HL-60/S4 (cell line): ENCODE measurements around the gene EIF3L.

Source experiments
- in situ Hi-C: fragments of 300-500 bp; cut with MboI; formaldehyde crosslinking; loops from 2 replicates; pipeline ENCODE4 v1.14.3; 2022; ENCODE audit warnings: low sequenced_read_pairs

The EIF3L gene

DNA sequence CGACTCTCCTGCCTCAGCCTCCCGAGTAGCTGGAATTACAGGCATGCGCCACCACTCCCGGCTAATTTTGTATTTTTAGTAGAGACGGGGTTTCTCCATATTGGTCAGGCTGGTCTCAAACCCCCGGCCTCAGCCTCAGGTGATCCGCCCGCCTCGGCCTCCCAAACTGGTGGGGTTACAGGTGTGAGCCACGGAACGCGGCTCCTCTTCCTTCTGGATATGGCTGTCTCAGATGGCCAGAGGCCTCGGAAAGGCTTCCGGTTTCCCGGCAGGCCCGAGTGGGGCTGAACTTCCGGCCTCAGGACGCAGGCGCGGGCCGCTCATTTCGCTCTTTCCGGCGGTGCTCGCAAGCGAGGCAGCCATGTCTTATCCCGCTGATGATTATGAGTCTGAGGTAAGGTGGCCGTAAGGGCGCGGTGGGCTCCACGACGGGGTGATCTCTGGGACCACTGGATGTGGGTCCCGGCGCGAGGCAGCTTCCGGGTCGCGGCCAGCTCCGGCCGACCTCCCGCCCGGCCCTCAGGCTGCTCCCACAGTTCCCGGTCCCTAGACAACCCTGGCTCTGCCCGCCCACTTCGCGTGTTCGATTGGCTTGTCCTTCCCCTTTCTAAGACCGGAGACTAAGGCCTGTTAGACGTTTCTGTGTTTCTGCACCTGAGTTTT is at the start of gene EIF3L:
Gene EIF3L, plus strand, starts transcription at position 331 of the 663 bp plus-strand sequence. Its CDS starts 31 bp downstream, at position 362.
- in situ Hi-C loops, result no loop called here

DNA sequence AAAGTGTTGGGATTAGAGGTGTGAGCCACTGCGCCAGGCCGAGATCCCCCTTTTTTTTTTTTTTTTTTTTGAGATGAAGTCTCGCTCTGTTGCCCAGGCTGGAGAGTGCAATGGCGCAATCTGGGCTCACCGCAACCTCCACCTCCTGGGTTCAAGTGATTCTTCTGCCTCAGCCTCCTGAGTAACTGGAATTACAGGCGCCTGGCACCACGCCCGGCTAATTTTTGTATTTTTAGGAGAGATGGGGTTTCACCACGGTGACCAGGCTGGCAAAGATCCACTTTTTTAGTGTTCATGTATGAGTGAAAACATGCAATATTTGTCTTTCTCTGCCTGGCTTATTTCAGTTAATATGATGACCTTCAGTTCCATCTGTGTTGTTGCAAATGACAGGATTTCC is 49.2 kb upstream of the EIF3L start:
- in situ Hi-C loops, result loop anchor here (10.0 kb wide), 1 partner anchor 175 kb away; no protein-coding TSS in a partner anchor

DNA sequence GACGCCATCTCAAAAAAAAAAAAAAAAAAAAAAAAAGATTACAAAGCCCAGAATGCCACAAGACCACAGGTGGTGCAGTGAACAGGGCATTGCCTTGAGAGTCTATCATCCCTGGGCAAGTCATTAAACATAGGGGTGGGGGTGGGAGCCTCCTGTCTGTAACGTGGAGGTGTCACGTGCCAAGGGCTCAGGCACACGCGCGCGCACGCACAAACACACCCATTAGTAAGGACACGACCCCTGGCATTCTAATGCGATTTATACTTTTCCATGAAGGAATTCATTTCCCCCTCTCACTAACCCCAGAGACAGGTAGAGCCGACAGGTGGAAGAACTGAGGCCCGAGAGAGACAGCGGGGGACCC is 47.3 kb upstream of the EIF3L start:
- in situ Hi-C loops, result no loop called here

DNA sequence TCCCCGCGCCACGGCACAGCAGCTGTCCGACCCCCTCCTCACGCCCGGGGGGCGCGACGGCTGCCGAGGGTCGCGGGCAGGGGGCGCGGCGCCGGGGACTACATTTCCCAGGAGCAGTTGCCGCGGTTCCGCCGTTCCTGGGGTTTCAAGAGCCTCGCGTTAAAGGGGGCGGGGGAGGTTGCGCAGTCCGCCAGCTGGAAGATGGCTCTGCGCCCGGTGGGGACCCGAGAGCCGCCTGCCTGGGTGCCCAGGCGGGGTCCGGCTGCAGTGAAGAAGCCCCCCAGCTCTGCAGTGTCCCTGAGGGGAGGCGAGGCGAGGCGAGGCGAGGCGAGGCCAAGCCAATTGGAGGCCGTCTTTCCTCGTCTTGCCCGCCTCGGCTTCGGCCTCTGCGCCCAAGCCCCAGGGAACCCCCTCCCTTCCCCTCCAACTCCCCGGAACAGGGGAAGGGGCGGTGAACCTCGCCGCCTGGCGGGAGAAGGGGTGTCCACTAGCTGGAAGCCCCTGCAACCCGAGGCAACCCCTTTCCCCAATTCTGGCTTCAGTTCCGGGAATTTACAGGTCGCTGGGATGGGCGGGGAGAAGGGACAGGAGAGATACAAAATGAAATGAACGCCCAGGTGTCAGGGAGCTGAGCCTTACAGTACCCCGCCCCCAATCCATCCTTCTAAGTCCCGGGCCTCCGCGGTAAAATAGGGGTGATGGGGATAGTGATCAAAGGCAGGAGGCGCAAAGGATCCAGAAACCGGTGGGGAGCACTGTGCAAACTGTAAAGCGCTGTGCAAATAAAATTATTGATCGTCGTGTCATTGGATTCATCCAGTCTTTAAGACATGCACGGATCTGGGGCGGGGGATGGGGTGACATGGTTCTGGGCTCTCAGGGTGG is 46.7 kb upstream of the EIF3L start:
- in situ Hi-C loops, result no loop called here

DNA sequence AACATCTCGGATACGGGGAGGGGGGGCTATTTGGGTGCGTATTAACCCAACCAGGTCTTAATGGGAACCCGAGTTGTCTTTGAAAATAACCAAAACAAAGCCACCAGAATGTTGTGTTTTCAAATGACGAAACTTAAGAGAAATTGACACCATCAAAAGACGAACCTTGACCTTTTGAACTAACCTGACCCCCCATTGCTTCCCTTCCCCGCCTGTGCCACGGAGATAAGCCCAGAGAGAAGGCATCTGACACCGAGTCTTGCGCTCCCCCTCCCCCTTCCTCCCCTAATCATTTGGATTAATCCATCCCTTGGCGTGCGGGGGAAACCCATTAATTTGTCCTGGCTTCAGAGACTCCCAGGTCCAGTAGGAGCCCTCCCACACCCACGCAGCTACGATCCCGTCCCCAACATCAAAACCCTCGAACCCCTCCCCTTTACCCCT is 46.0 kb upstream of the EIF3L start:
- in situ Hi-C loops, result no loop called here

DNA sequence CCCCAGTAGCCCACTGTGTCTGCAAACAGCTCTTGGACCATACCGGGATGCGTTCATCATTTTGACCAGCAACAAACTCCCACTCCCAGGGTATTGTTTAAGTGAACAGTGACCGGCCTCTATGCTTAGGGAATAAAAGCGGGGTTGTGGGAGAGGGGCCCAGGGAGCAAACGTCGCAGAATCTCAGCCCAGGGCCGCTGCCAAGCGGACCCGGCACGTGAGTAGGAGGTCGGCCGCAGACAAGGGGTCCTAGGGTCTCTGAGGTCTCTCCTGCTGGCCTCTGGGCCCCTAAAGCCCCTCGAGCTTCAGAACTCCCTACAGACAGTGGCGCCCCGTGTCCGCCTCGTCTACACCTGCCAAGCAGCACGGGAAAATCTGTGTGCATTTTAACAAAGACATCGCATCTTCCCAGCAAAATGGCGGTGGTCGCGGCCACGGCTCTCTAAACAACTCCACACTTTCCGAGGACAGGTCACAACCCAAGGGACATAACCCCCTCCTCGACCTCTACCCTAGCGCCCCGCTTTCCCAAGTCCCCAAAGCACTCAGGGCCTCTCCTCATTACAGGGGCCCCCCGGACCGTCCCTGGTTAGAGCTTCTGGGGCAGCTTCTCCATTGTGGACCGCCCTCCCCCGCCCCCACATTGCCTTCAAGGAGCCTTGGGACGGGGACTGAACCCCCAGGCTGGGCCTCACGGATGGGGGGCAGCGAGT is 45.4 kb upstream of the EIF3L start:
- in situ Hi-C loops, result no loop called here

DNA sequence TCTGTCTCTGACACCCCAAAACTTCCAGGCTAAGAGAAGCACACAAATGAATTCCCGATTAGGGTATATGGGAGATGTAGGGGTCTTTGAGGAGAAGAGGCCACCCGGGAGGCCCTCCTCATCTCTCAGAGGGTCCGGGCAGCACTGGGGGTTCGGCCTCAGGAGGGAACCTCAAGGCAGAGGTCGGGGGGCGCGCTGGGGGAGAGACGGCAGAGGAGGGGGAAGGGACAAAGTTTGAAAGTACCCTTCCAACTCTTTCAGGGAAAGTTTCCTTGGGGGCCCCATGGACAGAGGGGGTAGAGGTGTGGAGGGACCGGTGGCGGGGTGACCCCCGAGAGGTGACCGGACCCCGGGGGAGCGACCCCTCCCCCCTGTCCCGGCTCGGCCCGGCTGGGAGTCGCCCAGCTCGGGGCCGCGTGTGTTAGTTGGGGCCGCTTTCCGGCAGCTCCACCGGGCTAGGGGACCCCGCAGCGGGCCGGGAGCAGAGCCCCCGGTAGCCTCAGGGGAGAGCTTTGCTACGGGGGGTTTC is 44.8 kb upstream of the EIF3L start:
- in situ Hi-C loops, result no loop called here

DNA sequence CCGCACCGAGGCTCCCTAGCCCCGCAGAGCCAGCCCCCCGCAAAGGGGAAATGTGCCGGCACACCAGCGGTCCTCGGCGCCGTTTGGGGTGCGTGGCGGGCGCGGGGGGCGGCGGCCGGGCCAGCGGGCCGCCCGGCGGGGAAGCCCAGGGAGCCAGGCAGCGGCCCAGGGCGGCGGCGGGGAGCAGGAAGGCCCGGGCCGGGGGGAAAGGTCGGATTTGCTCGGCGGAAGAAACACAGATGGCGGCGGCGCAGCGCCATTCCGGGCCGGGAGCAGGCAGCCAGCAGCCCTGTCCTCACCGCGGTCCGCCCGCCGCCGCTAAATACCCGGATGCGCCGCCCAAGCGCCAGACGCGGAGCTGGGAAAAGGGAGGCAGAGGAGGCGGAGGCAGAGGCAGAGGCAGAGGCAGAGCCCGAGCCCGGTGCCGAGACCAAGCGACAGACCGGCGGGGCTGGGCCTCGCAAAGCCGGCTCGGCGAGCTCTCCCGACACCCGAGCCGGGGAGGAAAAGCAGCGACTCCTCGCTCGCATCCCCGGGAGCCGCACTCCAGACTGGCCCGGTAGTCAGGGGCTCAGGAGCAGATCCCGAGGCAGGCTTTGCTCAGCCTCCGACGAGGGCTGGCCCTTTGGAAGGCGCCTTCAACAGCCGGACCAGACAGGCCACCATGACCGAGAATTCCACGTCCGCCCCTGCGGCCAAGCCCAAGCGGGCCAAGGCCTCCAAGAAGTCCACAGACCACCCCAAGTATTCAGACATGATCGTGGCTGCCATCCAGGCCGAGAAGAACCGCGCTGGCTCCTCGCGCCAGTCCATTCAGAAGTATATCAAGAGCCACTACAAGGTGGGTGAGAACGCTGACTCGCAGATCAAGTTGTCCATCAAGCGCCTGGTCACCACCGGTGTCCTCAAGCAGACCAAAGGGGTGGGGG is 44.1 kb upstream of the EIF3L start:
- in situ Hi-C loops, result no loop called here

DNA sequence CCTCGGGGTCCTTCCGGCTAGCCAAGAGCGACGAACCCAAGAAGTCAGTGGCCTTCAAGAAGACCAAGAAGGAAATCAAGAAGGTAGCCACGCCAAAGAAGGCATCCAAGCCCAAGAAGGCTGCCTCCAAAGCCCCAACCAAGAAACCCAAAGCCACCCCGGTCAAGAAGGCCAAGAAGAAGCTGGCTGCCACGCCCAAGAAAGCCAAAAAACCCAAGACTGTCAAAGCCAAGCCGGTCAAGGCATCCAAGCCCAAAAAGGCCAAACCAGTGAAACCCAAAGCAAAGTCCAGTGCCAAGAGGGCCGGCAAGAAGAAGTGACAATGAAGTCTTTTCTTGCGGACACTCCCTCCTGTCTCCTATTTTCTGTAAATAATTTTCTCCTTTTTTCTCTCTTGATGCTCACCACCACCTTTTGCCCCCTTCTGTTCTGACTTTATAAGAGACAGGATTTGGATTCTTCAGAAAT is 43.4 kb upstream of the EIF3L start:
- in situ Hi-C loops, result no loop called here

DNA sequence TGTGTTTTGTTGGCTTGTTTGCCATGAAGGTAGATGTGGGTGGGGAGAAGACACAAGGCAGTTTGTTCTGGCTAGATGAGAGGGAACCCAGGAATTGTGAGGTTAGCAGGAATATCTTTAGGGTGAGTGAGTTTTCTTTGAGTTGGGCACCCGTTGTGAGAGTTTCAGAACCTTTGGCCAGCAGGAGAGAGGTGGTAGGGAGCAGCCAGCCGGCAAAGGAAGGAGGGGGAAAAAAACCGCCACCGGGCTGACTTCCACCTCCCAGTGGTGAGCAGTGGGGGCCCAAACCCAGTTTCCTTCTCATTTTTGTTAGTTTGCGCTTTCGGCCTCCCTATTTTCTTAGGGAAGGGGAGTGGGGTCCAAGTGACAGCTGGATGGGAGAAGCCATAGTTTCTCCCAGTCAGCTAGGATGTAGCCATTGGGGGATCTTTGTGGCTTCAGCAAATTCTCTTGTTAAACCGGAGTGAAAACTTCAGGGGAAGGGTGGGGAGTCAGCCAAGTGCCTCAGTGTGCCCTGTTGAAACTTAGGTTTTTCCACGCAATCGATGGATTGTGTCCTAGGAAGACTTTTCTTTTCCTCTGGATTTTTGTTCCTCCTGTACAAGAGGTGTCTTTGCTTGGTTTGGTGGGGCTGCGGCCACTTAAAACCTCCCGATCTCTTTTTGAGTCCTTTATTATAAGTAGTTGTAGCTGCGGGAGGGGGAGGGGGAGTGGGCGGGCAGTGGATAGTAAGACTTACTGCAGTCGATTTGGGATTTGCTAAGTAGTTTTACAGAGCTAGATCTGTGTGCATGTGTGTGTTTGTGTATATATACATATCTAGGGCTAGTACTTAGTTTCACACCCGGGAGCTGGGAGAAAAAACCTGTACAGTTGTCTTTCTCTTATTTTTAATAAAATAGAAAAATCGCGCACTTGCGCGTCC is 42.5 kb upstream of the EIF3L start:
- in situ Hi-C loops, result no loop called here

DNA sequence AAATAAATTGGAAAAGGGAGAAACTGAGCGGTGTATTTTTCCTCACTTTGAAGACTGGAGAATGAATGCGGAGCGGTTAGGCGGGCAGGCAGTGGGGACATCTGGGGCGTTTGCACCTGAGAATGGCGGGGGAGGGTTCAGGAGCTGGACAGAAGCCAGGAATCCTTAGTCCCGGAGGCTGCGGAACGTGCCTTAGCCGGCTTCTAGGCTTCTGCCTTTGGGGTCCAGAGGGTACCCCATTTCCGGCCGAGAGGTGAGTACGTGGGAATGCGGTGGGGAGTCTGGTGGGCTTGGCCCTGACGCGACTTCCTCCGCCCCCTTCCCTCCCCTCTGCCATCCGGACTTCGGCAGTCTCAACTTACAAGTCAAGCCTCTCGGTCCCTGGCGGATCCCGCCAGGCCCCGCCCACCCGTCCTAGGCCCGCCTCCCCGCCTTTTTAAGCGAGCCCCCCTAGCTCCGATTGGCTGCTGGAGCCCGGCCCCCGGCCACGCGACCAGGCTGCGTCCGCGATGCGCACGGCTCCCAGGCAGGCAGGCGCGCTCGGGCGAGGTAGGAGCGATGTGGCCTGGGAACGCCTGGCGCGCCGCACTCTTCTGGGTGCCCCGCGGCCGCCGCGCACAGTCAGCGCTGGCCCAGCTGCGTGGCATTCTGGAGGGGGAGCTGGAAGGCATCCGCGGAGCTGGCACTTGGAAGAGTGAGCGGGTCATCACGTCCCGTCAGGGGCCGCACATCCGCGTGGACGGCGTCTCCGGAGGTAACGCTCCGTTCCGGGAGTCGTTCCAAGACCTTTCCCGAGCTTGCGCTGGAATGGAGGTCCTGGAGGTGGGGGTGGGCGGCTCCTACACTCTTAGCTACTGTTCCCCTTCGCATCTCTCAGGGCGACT is 41.6 kb upstream of the EIF3L start, which contains the start of gene GCAT:
Gene GCAT, plus strand, starts transcription at position 525 of the 884 bp plus-strand sequence. Its CDS starts 34 bp downstream, at position 559.
- in situ Hi-C loops, result no loop called here

DNA sequence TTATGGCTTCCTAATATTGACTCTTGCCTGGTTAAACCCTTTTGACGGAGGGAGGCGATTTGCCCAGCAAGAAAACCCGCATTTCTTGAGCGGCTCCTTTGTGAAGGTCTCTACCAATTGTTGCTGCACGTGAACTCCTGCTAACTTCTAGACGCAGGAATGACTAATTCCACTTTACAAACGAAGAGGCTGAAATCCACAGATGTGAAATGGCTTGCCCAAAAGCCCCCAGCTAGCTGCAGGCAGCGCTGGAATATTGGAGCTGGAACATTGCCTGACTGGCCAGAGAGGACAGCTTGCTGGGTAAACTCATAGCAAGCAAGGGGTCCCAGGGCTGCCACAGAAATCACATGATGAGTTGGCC is 40.9 kb upstream of the EIF3L start:
- in situ Hi-C loops, result no loop called here

DNA sequence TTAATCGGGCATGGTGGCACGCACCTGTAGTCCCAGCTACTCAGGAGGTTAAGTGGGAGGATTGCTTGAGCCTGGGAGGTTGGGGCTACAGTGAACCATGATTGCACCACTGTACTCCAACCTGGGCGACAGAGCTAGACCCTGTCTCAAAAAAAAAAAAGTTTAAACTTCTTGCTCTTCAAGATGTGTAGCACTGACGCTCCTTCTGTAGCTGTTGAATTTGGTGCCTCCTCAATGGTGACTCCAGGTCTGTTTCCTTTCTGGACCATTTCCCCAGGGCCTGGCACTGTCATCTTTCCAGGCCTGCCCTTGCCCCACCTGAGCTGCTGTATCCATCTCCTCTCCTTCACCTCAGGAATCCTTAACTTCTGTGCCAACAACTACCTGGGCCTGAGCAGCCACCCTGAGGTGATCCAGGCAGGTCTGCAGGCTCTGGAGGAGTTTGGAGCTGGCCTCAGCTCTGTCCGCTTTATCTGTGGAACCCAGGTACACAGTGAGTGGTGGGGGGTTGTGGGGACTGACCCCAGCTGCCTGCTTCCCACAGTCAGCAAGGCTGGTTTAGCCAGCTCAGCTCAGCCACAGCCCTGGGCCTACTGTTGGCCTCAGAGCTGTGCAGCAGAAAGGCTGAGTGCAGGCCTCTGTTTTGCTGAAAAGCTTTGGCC is 39.4 kb upstream of the EIF3L start:
- in situ Hi-C loops, result loop anchor here (10.0 kb wide), 1 partner anchor 155 kb away; no protein-coding TSS in a partner anchor

DNA sequence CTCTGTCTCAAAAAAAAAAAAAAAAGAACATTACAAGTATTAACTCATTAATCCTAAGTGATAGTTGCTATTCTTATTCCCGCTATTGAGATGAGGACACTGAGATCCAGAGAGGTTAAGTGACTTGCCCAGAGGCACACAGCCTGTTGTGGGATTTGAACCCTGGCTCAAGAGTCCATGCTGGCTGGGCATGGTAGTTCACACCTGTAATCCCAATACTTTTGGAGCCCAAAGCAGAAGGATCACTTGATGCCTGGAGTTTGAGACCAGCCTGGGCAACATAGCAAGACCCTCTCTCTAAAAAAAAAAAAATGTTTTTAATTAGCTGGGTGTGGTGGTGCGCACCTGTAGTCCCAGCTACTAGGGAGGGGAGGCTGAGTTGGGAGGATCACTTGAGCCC is 37.4 kb upstream of the EIF3L start:
- in situ Hi-C loops, result loop anchor here (10.0 kb wide), 1 partner anchor 153 kb away; no protein-coding TSS in a partner anchor

DNA sequence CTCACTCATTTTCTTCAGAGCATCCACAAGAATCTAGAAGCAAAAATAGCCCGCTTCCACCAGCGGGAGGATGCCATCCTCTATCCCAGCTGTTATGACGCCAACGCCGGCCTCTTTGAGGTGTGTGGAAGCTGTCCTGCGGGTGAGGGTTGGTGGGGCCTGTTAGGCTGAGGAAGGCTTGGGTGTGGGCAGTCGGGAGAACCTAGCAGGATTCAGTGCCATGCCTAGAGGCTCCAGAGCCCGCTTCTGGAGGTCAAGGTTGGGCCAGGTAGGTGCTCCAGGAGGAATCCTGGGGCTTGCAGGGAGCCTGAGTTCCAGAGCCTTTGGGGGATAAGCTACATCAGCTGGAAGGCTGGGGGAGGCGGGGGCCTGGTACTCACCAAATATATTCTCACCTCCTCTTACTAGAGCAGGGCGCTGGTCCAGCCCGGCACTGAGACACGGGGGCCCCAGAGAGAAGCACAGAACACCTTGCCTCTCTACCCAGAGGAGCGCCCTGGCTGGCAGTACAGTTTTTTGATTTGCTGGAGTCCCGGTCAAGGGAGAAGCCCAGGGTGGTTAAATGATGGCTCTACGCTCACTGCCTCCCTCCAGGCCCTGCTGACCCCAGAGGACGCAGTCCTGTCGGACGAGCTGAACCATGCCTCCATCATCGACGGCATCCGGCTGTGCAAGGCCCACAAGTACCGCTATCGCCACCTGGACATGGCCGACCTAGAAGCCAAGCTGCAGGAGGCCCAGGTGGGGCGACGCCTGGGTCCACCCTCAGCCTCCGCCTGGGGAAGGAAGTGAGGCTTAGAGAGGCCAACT is 36.1 kb upstream of the EIF3L start:
- in situ Hi-C loops, result loop anchor here (10.0 kb wide), 1 partner anchor 152 kb away; no protein-coding TSS in a partner anchor

DNA sequence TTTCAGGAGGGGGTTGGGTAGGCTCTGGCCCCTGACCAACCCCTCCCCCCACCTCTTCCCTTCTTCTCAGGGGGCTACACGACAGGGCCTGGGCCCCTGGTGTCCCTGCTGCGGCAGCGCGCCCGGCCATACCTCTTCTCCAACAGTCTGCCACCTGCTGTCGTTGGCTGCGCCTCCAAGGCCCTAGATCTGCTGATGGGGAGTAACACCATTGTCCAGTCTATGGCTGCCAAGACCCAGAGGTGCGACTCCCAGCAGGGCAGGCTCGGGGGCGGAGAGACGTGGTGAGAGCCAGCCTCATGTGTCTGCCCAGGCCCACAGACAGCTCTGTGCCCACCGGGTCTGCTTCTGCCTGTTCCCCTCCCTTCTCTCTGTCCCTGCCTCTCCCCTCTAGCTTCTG is 33.6 kb upstream of the EIF3L start:
- in situ Hi-C loops, result loop anchor here (10.0 kb wide), 1 partner anchor 149 kb away; no protein-coding TSS in a partner anchor
